Gastroesophageal sphincter (tissue), 4 donors: ENCODE data around the gene CR2. TPM values are rescaled to one million over a fixed set of nuclear protein-coding genes. Genes with fewer than 3 reads are reported as not detected.

ENCODE experiments used
- ATAC-seq: fragments of 150-250 bp; one replicate; pipeline ENCODE4 v1.9.1; 2016; ENCODE audit warnings: mild to moderate bottlenecking, moderate library complexity
- H3K27ac ChIP-seq, 4 donors: fragments of 200-600 bp; sonication (generic) in 3 of 4; 1 replicate in 3 of 4; 2 replicates in 1 of 4; pipeline ENCODE4 v1.5.1; 2016 to 2019
- H3K27me3 ChIP-seq: fragments of 200-600 bp; sonication (generic); one replicate; pipeline ENCODE4 v1.5.1; 2019
- H3K36me3 ChIP-seq, 2 donors: fragments of 200-600 bp; sonication (generic); one replicate each; pipeline ENCODE4 v1.5.1; 2019; ENCODE audit warnings: control low read depth in 1 of 2
- H3K4me1 ChIP-seq, 3 donors: fragments of 200-600 bp; sonication (generic); 1 replicate in 2 of 3; 2 replicates in 1 of 3; pipeline ENCODE4 v1.5.1; 2016 to 2019; ENCODE audit warnings: control low read depth in 2 of 3
- H3K4me3 ChIP-seq, 2 donors: fragments of 200-600 bp; sonication (generic); one replicate each; pipeline ENCODE4 v1.5.1; 2019; ENCODE audit warnings: mild to moderate bottlenecking in 1 of 2, moderate library complexity in 1 of 2
- H3K9me3 ChIP-seq, 3 donors: fragments of 200-600 bp; sonication (generic); one replicate each; pipeline ENCODE4 v1.5.1; 2017 to 2019; ENCODE audit warnings: control low read depth in 2 of 3
- EP300 ChIP-seq: sonication (generic); formaldehyde crosslinking; IDR thresholded peaks from one replicate; pipeline ENCODE4 v1.6.1; 2017; ENCODE audit warnings: antibody characterized with exemption, mild to moderate bottlenecking
- POLR2A ChIP-seq, 2 donors: fragments of 450-650 bp; IDR thresholded peaks; one replicate each; pipeline ENCODE4 v1.6.1; 2017; ENCODE audit warnings: antibody characterized with exemption in 2 of 2, mild to moderate bottlenecking in 2 of 2, moderate library complexity in 1 of 2
- POLR2AphosphoS5 ChIP-seq: sonication (generic); formaldehyde crosslinking; IDR thresholded peaks from one replicate; pipeline ENCODE4 v1.6.1; 2017; ENCODE audit warnings: antibody characterized with exemption
- WGBS, 2 donors: methylation state at CpG; one replicate each; pipeline ENCODE4 v1.1.5; 2018; ENCODE audit warnings: low coverage in 1 of 2; 5-methylcytosine and 5-hydroxymethylcytosine counted together
- total RNA-seq, 4 donors: library from RNA; depleted of rRNA; stranded (reverse); fragments of >200 nt; gene quantifications; one replicate each; pipeline ENCODE4 v1.1.0, GENCODE V29; 2016
- TF ChIP-seq, protein P1 (sequence below), 4 experiments: fragments of 200-600 bp in 2 of 4; fragments of 450-650 bp in 2 of 4; sonication (generic) in 1 of 4; IDR thresholded peaks; one replicate each; pipeline ENCODE4 v1.5.1; 2017 to 2019; ENCODE audit warnings: antibody characterized with exemption in 4 of 4, mild to moderate bottlenecking in 2 of 4, moderate library complexity in 2 of 4

The CR2 gene
- total RNA-seq, 4 donors from 2014 or later: 0.13 to 1.0 TPM; not detected in 2

DNA sequence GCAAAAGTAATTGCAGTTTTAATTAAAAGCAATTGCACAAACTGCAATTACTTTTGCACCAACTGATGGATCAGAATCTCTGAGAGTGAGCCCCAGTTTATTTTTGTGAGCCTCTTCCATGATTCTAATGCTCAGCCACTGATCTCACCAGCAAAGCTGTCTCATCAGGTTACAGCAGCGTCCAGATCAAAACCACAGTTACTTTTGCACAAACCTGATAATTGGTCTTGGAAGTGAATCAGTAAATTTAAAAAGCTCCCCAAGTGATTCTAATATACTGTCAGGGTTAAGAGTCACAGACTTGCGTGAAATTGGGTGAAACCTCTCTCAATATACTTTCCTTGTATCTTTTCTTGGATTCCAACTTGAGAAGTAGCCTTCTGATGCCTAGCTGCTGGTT is 13.5 kb upstream of the CR2 start:
- Histone ChIP-seq H3K9me3 (no peaks in the 10 kb centered on the region), H3K4me3 (no peak overlapping the region), H3K36me3 (no peaks in the 10 kb centered on the region), H3K27ac (no peak overlapping the region), H3K27me3 (no peaks in the 10 kb centered on the region), H3K4me1 (no peaks in the 10 kb centered on the region)
- 68 to 83% methylated on average over 1 to 2 of the region's 2 CpGs for WGBS, 2 donors
- no peak for ATAC-seq
- TF ChIP-seq, protein P1, sequence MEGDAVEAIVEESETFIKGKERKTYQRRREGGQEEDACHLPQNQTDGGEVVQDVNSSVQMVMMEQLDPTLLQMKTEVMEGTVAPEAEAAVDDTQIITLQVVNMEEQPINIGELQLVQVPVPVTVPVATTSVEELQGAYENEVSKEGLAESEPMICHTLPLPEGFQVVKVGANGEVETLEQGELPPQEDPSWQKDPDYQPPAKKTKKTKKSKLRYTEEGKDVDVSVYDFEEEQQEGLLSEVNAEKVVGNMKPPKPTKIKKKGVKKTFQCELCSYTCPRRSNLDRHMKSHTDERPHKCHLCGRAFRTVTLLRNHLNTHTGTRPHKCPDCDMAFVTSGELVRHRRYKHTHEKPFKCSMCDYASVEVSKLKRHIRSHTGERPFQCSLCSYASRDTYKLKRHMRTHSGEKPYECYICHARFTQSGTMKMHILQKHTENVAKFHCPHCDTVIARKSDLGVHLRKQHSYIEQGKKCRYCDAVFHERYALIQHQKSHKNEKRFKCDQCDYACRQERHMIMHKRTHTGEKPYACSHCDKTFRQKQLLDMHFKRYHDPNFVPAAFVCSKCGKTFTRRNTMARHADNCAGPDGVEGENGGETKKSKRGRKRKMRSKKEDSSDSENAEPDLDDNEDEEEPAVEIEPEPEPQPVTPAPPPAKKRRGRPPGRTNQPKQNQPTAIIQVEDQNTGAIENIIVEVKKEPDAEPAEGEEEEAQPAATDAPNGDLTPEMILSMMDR (IDR thresholded peaks at IDR 0.05): no peak
- no peak for TF ChIP-seq POLR2A (IDR thresholded peaks at IDR 0.05)
- no peak for TF ChIP-seq EP300
- no peak for TF ChIP-seq POLR2AphosphoS5

DNA sequence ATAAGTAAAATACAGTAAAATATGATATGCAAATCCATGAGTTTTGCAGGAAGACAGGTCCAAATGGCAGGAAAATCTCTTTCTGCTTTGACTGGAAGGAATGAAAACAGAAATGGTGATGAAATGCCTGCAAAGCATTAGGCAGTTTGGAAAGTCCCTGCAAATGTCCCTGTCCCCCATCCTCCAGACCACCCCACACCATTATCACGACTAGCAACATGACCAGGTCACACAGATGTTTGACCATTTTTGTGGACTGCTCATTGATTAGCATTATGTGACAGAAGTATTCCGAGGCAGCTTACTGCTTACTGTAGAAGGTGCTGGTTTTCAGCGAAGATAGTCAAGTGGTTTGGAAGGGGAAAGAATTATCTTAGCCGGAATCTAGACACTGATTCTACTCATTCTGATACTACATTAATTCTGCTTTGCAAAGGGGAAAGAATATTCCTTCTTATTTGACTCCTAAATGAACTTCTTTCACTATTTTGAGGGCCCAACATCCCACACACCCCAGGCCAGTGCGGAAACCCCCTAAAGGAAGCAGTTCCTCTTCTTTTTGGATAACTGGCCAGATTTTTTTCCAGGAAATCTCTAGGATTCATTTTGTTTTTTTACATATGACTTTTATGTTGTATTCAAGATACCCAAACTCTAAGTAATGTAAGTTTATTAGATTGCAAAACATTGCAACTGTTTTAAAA is 9.5 kb upstream of the CR2 start:
- WGBS, 2 donors: 66 to 80% methylated on average over 2 to 5 of the region's 5 CpGs

DNA sequence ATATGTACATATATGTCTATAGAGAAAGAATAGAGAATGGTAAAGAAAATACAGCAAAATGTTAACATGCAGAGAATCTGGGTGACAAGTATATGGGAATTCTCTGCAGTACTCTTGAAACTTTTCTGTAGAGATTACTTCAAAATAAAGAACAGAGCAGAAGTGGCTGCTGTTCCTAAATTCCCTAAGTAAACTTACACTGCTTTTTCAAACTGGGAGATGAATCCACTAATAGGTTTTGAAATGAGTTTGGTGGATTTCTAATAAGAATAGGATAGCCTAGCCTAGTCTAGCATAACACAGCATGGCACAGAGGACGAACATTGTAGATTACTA is 450 bp upstream of the CR2 start:
- no peak for ATAC-seq
- Histone ChIP-seq H3K4me1 (peaks cover 0 to 16% (median 8%) of the 10 kb centered on the region in 3 donors), H3K4me3 (peak overlapping the region in 1 of 2 donors; percentile 51), H3K9me3 (no peaks in the 10 kb centered on the region), H3K27ac (no peak overlapping the region), H3K36me3 (no peaks in the 10 kb centered on the region), H3K27me3 (peaks cover 79% of the 10 kb centered on the region)
- TF ChIP-seq, protein P1 (IDR thresholded peaks at IDR 0.05): no peak
- 0 to 11% methylated on average over 1 of the region's 1 CpG for WGBS, 2 donors

More for the DNA sequence above, 9.5 kb upstream of the CR2 start:
- Histone ChIP-seq H3K27me3 (peaks cover 9% of the 10 kb centered on the region), H3K9me3 (no peaks in the 10 kb centered on the region), H3K4me3 (no peak overlapping the region), H3K27ac (no peak overlapping the region), H3K4me1 (no peaks in the 10 kb centered on the region), H3K36me3 (no peaks in the 10 kb centered on the region)
- no peak for ATAC-seq
- TF ChIP-seq EP300 (no peak), POLR2A (IDR thresholded peaks at IDR 0.05) (no peak), POLR2AphosphoS5 (no peak)
- TF ChIP-seq, protein P1 (IDR thresholded peaks at IDR 0.05): no peak

DNA sequence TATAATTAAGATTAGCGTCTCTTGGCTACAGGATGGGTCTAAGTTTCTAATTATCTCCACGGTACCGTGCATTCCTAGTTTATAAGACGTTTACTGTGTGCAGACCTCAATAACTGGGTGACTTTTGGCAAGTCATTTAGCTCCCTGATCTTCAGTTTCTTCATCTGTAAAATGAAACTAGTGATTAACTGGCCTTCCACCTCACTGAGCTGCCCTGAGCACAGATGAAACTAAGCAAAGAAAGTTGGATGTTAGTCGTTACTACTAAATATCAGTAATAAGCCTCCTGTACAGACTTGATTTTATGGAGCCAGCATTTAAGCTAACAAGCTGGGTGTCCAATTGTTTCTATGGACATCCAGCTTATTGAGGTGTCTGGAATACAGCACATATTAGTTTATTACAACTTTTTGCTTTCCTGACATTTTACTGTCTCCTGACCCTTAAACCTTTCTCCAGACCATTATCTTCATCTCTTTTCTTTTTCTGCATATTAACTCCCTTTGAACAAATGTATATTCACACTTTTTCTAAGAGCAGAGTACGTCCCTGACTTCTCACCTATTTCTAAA is 1.1 kb downstream of the CR2 start:
- Histone ChIP-seq H3K27me3 (peaks cover 64% of the 10 kb centered on the region), H3K4me3 (no peak overlapping the region), H3K36me3 (no peaks in the 10 kb centered on the region), H3K9me3 (no peaks in the 10 kb centered on the region), H3K4me1 (peaks cover 0 to 16% (median 8%) of the 10 kb centered on the region in 3 donors), H3K27ac (no peak overlapping the region)
- 40 to 56% methylated on average over 6 of the region's 6 CpGs for WGBS, 2 donors
- TF ChIP-seq, protein P1 (IDR thresholded peaks at IDR 0.05): no peak
- TF ChIP-seq POLR2A (IDR thresholded peaks at IDR 0.05) (no peak), EP300 (no peak), POLR2AphosphoS5 (no peak)
- ATAC-seq: no peak

GRCh38 chr1:207458414-207458813 is 4.3 kb downstream of the CR2 start:
- Histone ChIP-seq H3K9me3 (no peaks in the 10 kb centered on the region), H3K27me3 (peaks cover 45% of the 10 kb centered on the region), H3K4me1 (peaks cover 0 to 16% (median 8%) of the 10 kb centered on the region in 3 donors), H3K4me3 (no peak overlapping the region), H3K36me3 (no peaks in the 10 kb centered on the region), H3K27ac (no peak overlapping the region)
- 78 to 100% methylated on average over 1 of the region's 1 CpG for WGBS, 2 donors
- TF ChIP-seq POLR2AphosphoS5 (no peak), POLR2A (IDR thresholded peaks at IDR 0.05) (no peak), EP300 (no peak)
- TF ChIP-seq, protein P1 (IDR thresholded peaks at IDR 0.05): no peak
- ATAC-seq: no peak
